ACC112 (cell line): ENCODE results near the gene KCNK10.

Experiments
- H2AFZ ChIP-seq: fragments of 200-600 bp; sonication (generic); one replicate; pipeline ENCODE4 v1.6.0; 2017; ENCODE audit warnings: antibody characterized with exemption, low read length; ENCODE audit not compliant: unreplicated experiment
- H3K27ac ChIP-seq: fragments of 200-600 bp; sonication (generic); 2 replicates; pipeline ENCODE4 v1.5.1; 2014; ENCODE audit warnings: low read depth, mild to moderate bottlenecking, antibody characterized with exemption, low read length, moderate library complexity
- H3K27me3 ChIP-seq: fragments of 200-600 bp; sonication (generic); 2 replicates; pipeline ENCODE4 v1.6.1; 2014; ENCODE audit warnings: mild to moderate bottlenecking, antibody characterized with exemption, low read length, moderate library complexity, mixed read lengths; ENCODE audit not compliant: insufficient read depth
- H3K36me3 ChIP-seq: fragments of 200-600 bp; sonication (generic); 2 replicates; pipeline ENCODE4 v1.6.1; 2016; ENCODE audit warnings: mild to moderate bottlenecking, antibody characterized with exemption, low read length, moderate library complexity, mixed read lengths; ENCODE audit not compliant: insufficient read depth
- H3K4me1 ChIP-seq: fragments of 200-600 bp; sonication (generic); one replicate; pipeline ENCODE4 v1.6.1; 2016; ENCODE audit warnings: low read length, mixed read lengths; ENCODE audit not compliant: insufficient read depth, unreplicated experiment, control insufficient read depth
- H3K4me3 ChIP-seq: fragments of 200-600 bp; sonication (generic); 2 replicates; pipeline ENCODE4 v1.5.1; 2014; ENCODE audit warnings: mild to moderate bottlenecking, low read depth, low read length
- H3K79me2 ChIP-seq: fragments of 200-600 bp; sonication (generic); one replicate; pipeline ENCODE4 v1.6.0; 2016; ENCODE audit warnings: low read length; ENCODE audit not compliant: control insufficient read depth, unreplicated experiment, insufficient read depth

KCNK10 gene

DNA sequence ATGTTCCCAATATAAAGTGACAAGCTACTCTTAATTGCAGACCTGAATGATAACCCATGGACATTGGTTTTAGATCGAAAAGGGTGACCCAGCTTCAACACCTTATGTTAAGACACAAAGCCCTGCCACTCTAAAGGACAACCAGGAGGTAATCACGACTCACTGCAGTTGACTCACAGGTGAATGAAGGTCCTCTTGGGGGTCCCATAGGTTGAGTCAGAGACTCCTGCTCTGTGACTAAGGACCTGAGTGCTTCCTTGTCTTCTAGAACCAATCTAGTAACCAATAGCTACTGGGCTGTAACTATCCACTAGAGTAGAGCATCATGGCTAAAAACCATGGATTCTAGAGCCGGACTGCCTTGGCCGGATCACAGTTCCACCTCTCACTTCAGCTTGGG lies 73.8 kb downstream of the KCNK10 start:
- Histone ChIP-seq H3K79me2 (no peaks in the 10 kb centered on the region), H3K4me3 (no peak overlapping the region), H3K27me3 (no peaks in the 10 kb centered on the region), H3K36me3 (no peaks in the 10 kb centered on the region), H2AFZ (no peak overlapping the region), H3K27ac (no peak overlapping the region), H3K4me1 (no peaks in the 10 kb centered on the region)

DNA sequence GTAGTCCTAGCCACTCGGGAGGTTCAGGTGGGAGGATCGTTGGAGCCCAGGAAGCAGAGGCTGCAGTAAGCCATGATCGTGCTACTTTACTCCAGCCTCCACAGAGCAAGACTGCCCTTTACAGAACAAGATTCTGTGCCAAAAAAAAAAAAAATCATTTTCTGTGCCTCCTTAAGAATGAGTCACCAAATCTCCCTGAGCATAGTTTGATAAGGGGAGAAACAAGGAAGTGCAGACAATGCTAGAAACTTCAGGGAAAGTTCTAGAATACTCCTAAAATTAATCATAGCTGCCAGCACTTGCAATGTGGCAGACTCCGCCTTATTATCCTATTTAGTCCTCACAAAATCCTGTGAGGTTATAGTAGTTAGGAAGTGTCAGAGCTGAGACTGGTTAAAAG lies 74.5 kb downstream of the KCNK10 start:
- Histone ChIP-seq H3K4me3 (no peak overlapping the region), H3K27ac (no peak overlapping the region), H3K79me2 (no peaks in the 10 kb centered on the region), H2AFZ (no peak overlapping the region), H3K27me3 (no peaks in the 10 kb centered on the region), H3K4me1 (no peaks in the 10 kb centered on the region), H3K36me3 (no peaks in the 10 kb centered on the region)

DNA sequence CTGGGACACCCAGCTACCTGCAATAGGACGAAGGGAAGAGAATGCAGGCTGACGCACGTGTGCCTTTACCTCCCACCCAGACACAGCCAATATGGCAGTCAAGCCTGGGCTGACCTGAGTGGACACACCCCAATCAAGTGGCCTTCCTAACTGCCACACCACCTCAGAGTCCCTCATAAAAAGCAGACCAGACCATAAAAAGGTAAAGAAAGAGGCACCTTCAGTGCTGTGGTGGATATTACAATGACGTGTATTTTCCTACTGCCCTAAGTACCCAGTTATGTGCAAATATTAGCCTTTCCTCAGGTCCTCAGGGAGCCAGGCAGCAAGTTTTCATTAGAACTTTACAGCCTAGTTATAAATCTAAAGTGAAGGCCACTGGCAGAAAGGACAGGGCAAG lies 75.8 kb downstream of the KCNK10 start:
- H3K36me3 ChIP-seq, result no peaks in the 10 kb centered on the region
- H3K4me3 ChIP-seq, result no peak overlapping the region
- no peak overlapping the region for H2AFZ ChIP-seq
- H3K79me2 ChIP-seq, result no peaks in the 10 kb centered on the region
- no peaks in the 10 kb centered on the region for H3K4me1 ChIP-seq
- H3K27me3 ChIP-seq, result 0 out of 2 replicates have a peak, but pooled peaks cover 6% of the 10 kb centered on the region
- no peak overlapping the region for H3K27ac ChIP-seq

DNA sequence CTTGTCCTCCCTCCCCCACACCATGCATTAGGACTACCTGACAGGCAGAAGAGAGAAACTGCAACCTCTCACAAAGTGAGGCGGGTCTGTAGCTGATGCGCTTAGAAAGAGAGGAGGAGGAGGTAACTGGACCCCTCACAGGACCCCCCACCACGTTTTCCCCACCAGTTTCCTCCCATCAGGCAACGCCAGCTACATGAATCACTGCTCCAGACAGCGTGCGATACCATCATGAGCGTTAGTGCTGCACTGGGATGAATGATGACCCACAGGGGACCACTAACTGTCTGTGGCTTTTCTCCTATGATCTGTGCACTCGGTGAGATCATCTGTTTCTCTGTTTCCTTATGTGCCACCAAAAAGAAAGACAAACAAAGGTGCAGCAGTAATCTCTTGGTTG lies 77.7 kb downstream of the KCNK10 start:
- H3K27ac ChIP-seq, result no peak overlapping the region
- no peaks in the 10 kb centered on the region for H3K36me3 ChIP-seq
- H2AFZ ChIP-seq, result no peak overlapping the region
- no peaks in the 10 kb centered on the region for H3K4me1 ChIP-seq
- H3K27me3 ChIP-seq, result 0 out of 2 replicates have a peak, but pooled peaks cover 6% of the 10 kb centered on the region
- no peaks in the 10 kb centered on the region for H3K79me2 ChIP-seq
- H3K4me3 ChIP-seq, result no peak overlapping the region

DNA sequence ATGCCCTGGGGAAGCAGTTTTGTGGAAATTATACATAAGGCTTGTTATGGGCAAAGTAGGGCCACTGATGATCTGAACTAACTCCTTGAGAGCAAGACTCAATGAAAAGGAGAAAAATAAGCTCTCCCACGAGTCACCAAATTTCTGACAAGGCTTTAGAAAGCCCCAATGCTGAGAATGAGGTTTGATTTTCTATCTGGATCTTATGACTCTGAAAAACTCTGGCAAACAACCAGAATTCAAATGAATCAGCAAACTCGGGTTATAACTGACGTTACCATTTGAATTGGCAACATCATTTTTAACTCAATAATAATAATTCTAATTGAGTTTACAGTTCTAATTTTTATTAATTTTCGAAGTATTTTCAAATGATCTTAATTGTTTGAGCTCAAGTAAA lies 79.1 kb downstream of the KCNK10 start:
- no peak overlapping the region for H3K4me3 ChIP-seq
- no peaks in the 10 kb centered on the region for H3K4me1 ChIP-seq
- H3K27ac ChIP-seq, result no peak overlapping the region
- 0 out of 2 replicates have a peak, but pooled peaks cover 6% of the 10 kb centered on the region for H3K27me3 ChIP-seq
- H2AFZ ChIP-seq, result no peak overlapping the region
- H3K79me2 ChIP-seq, result no peaks in the 10 kb centered on the region
- no peaks in the 10 kb centered on the region for H3K36me3 ChIP-seq

DNA sequence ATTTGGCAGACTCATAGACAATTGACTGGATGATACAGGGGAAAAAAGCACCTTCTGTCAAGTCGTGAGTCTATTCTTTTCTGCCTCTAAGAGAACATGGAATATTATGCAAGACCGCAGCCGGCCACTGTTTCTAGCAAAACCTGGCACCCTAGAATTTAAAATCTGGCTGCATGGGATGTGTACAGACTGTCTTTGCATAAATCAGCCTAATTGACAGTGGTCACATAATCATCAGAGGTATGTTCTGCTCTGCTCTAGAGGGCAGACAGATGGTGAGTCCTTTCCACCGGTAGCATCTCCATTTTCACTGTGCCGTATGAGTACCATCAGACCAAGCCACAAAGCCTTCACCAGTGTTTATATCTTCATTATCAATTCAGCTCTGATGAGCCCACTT lies 80.6 kb downstream of the KCNK10 start:
- Histone ChIP-seq H3K79me2 (no peaks in the 10 kb centered on the region), H2AFZ (no peak overlapping the region), H3K36me3 (no peaks in the 10 kb centered on the region), H3K4me3 (no peak overlapping the region), H3K4me1 (no peaks in the 10 kb centered on the region), H3K27me3 (0 out of 2 replicates have a peak, but pooled peaks cover 6% of the 10 kb centered on the region), H3K27ac (no peak overlapping the region)

DNA sequence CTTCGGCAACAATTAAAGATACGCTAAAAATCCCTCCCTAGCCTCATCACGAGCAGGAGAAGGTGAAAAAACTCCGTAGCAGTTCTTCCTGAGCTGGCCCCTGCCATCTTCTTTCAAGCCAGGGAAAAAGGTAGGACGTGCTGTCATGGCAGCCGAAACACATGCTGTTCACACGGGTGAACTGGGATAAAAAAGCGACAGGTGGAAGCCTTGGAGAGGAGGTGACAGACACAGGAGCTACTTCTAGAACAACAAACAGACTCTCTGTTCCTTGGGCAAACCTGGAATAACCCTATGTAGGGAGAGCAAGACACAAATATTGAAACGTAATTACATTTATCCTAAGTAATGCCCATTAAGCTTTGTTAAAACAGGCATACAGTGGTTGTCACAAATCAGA lies 81.3 kb downstream of the KCNK10 start:
- H3K27ac ChIP-seq, result no peak overlapping the region
- no peaks in the 10 kb centered on the region for H3K79me2 ChIP-seq
- 0 out of 2 replicates have a peak, but pooled peaks cover 6% of the 10 kb centered on the region for H3K27me3 ChIP-seq
- no peak overlapping the region for H2AFZ ChIP-seq
- H3K36me3 ChIP-seq, result no peaks in the 10 kb centered on the region
- no peaks in the 10 kb centered on the region for H3K4me1 ChIP-seq
- no peak overlapping the region for H3K4me3 ChIP-seq

DNA sequence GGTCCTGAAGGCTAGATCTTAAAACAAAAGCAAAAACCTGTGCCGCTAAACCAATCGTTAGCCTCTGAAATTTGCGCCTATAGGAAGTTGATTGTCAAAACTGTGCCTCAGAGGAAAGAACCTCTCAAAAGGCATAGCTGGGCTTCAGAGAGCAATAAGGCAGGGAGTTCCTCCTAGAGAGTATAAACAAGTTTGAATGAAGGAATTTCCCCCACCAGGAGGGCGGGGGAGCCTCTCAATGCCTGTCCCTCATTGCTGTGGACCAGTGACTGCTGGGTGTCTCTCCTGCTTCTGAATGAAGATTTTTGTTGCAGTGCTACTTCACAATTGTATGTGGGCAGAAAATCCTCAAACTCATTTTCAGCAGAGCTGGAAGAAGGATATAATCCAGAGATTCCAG lies 88.6 kb downstream of the KCNK10 start:
- no peaks in the 10 kb centered on the region for H3K4me1 ChIP-seq
- no peaks in the 10 kb centered on the region for H3K36me3 ChIP-seq
- H3K27ac ChIP-seq, result no peak overlapping the region
- H2AFZ ChIP-seq, result no peak overlapping the region
- H3K4me3 ChIP-seq, result no peak overlapping the region
- no peaks in the 10 kb centered on the region for H3K79me2 ChIP-seq
- no peaks in the 10 kb centered on the region for H3K27me3 ChIP-seq

DNA sequence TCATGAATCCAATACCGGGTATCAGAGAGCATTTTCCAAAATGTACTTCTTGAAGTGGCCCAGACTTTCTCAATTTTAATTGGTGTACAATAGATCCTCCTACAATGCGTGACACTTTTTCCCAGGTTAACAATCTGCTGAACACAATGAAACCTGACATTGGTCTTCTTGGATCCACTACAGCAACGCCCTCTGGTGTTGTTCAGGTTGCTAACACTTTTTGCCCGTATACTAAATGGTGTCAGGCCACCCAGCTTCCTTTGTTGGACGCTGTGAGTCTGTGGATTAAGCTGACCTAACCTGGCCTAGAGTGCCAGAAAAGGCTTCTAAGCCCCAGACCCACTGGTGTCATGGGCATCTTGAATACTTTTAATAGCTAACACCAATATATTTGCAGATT lies 89.2 kb downstream of the KCNK10 start:
- Histone ChIP-seq H3K27ac (no peak overlapping the region), H3K4me1 (no peaks in the 10 kb centered on the region), H3K36me3 (no peaks in the 10 kb centered on the region), H3K27me3 (no peaks in the 10 kb centered on the region), H2AFZ (no peak overlapping the region), H3K4me3 (no peak overlapping the region), H3K79me2 (no peaks in the 10 kb centered on the region)

DNA sequence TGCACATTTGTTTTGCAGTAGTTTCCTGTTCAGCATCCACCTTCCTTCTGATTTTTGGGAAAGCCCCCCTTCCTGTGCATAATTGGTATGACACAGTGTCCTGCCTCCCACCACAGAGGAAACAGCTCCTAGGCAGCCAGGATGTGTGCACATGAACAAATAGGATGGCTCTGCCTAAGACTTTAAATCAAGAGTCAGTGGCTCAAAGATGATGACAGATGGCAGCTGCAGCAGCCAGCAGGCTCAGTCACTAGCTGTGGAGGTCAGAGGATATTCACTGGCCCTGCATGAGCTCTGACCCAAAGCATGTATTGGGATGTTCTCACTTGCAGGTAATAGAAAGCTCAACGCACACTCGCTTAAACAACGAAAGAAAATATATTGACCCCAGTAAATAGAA lies 90.3 kb downstream of the KCNK10 start:
- no peak overlapping the region for H2AFZ ChIP-seq
- H3K4me1 ChIP-seq, result no peaks in the 10 kb centered on the region
- H3K79me2 ChIP-seq, result no peaks in the 10 kb centered on the region
- no peaks in the 10 kb centered on the region for H3K27me3 ChIP-seq
- H3K27ac ChIP-seq, result no peak overlapping the region
- no peak overlapping the region for H3K4me3 ChIP-seq
- no peaks in the 10 kb centered on the region for H3K36me3 ChIP-seq

DNA sequence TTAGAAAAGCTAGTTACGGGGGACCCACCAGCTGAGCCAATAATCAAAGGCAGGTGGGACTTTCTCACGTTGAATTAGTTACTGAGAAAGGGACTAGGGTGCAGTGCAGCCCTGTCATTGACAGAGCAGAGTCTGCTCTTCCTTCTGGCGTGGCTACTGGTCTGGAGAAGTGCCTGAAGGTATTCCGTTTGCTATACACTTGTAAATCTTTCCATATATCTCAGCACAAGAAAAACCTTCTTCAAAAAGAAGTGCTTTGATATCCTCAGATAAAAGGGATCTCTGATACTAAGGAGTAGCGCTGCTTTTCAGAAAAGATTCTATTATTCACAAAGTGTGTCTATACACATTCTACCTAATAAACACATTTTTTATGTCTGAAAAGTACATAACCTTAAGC lies 91.5 kb downstream of the KCNK10 start:
- Histone ChIP-seq H3K4me3 (no peak overlapping the region), H3K4me1 (no peaks in the 10 kb centered on the region), H3K27me3 (no peaks in the 10 kb centered on the region), H2AFZ (no peak overlapping the region), H3K36me3 (no peaks in the 10 kb centered on the region), H3K27ac (no peak overlapping the region), H3K79me2 (no peaks in the 10 kb centered on the region)
